ENCODE measurements around the gene SYNE3. TPM values are rescaled to one million over a fixed set of nuclear protein-coding genes. Genes with fewer than 3 reads are reported as not detected.

Gene SYNE3
- total and polyA plus RNA-seq, 2 of the 8 experiments (the other 6 are each of a cell fraction or from before 2014, with no cell fraction given): under 0.01 TPM; not detected in 1

- peaks cover 0 to 9% (median 3%) of the 10 kb centered on the region in 4 experiments; a peak in 4 of 7 replicates for H3K4me1 ChIP-seq (replicated peaks in 1 of 4; ENCODE audit: control insufficient read depth in 3 of 4, insufficient read depth in 4 of 4, low read length in 3 of 4)
- H3K79me2 ChIP-seq (ENCODE audit: control insufficient read depth in 1 of 2, insufficient read depth in 2 of 2, low read length in 2 of 2): peaks cover 17 to 50% of the 10 kb centered on the region in 2 experiments
- no peak overlapping the region for H3K4ac ChIP-seq (replicated peaks; ENCODE audit: insufficient read length, low read depth, low read length)
- H4K8ac ChIP-seq (ENCODE audit: extremely low read depth, insufficient read depth, low read length): no peak overlapping the region
- POLR2A ChIA-PET (ENCODE audit: partially characterized antibody): no interaction called here
- H2BK5ac ChIP-seq (ENCODE audit: low read depth, low read length): no peak overlapping the region
- no peak overlapping the region for H2BK120ac ChIP-seq (replicated peaks; ENCODE audit: low read depth, low read length)
- DNase-seq (ENCODE audit: low read depth in 1 of 2, low spot score in 2 of 2) (no peak), FAIRE-seq (no peak)
- H4K91ac ChIP-seq (replicated peaks; ENCODE audit: insufficient read length, low read length): no peak overlapping the region
- H2BK15ac ChIP-seq (ENCODE audit: low read length): no peak overlapping the region
- TF ChIP-seq HDAC6 (IDR thresholded peaks at IDR 0.05; ENCODE audit: low read depth, low read length) (no peak), MAFK (IDR thresholded peaks at IDR 0.05; ENCODE audit: low read depth, low read length) (no peak), KDM1A (IDR thresholded peaks at IDR 0.05; ENCODE audit: borderline replicate concordance, low read length) (no peak), ASH2L (IDR thresholded peaks at IDR 0.05; ENCODE audit: low read length) (no peak), PHF8 (conservative IDR thresholded peaks at IDR 0.05; ENCODE audit: low read depth, low read length) (no peak), JUN (IDR thresholded peaks at IDR 0.05; ENCODE audit: low read depth, low read length) (no peak), EGR1 (IDR thresholded peaks at IDR 0.05; ENCODE audit: borderline replicate concordance, low read depth, low read length) (no peak)
- TF ChIP-seq, protein P1, sequence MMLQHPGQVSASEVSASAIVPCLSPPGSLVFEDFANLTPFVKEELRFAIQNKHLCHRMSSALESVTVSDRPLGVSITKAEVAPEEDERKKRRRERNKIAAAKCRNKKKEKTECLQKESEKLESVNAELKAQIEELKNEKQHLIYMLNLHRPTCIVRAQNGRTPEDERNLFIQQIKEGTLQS (IDR thresholded peaks at IDR 0.05; ENCODE audit: insufficient read depth, low read depth, low read length): no peak
- H4K20me1 ChIP-seq (replicated peaks in 1 of 2; ENCODE audit: control insufficient read depth in 1 of 2, insufficient read depth in 2 of 2, low read length in 2 of 2): peaks cover 15 to 16% of the 10 kb centered on the region in 2 experiments
- H2BK20ac ChIP-seq (ENCODE audit: low read length): no peak overlapping the region
- no peak overlapping the region for H2AFZ ChIP-seq (ENCODE audit: low read length)
- 97% methylated on average over 7 of the region's 7 CpGs; no CpG with 5 or more reads in 1 of the 2 experiments for WGBS, 2 experiments (ENCODE audit: extremely low coverage in 1 of 2, insufficient coverage in 1 of 2, insufficient read length in 1 of 2, insufficient replicate concordance in 2 of 2, low coverage in 1 of 2, low lambda C conversion rate in 2 of 2, missing lambda C conversion rate in 1 of 2)
- CTCF ChIA-PET (ENCODE audit: partially characterized antibody): interaction anchor here (0.7 to 4.1 kb wide), 6 partner anchors 27 to 94 kb away, joined by 3 to 44 read pairs (median 3); no protein-coding TSS in a partner anchor
- H3K9ac ChIP-seq (replicated peaks in 1 of 4; ENCODE audit: extremely low read depth in 1 of 4, low read depth in 3 of 4, low read length in 3 of 4): no peak overlapping the region
- no peak overlapping the region for H4K5ac ChIP-seq (ENCODE audit: insufficient read length, low read depth, low read length)
- H3K27ac ChIP-seq (ENCODE audit: low read depth, low read length): no peak overlapping the region
- no peak overlapping the region for H3K56ac ChIP-seq (replicated peaks; ENCODE audit: insufficient read length, low read depth, low read length)
- H2AK5ac ChIP-seq (ENCODE audit: low read depth, low read length): no peak overlapping the region
- H3K79me1 ChIP-seq (ENCODE audit: low read depth, low read length): peaks cover 6% of the 10 kb centered on the region
- no peak overlapping the region for H3K4me3 ChIP-seq (ENCODE audit: extremely low read depth in 1 of 4, insufficient read depth in 2 of 4, low read depth in 3 of 4, low read length in 4 of 4)
- no peak overlapping the region for H3K4me2 ChIP-seq (ENCODE audit: insufficient read depth in 1 of 2, low read depth in 2 of 2, low read length in 2 of 2)
- H3K36me3 ChIP-seq (ENCODE audit: control insufficient read depth in 2 of 4, insufficient read depth in 4 of 4, low read length in 3 of 4): peaks cover 0 to 12% (median 2%) of the 10 kb centered on the region in 4 experiments; a peak in 2 of 8 replicates
- no peak overlapping the region for H2BK12ac ChIP-seq (ENCODE audit: low read depth, low read length)
- peaks cover 7% of the 10 kb centered on the region; the same call in 1 of the 2 replicates for H3K23me2 ChIP-seq (ENCODE audit: low read depth, low read length)
- H3K9me3 ChIP-seq (ENCODE audit: insufficient read depth in 2 of 2, low read depth in 1 of 2, low read length in 1 of 2): no peaks in the 10 kb centered on the region
- no peak overlapping the region for H3K14ac ChIP-seq (ENCODE audit: insufficient read length)
- H3K27me3 ChIP-seq (replicated peaks in 1 of 4; ENCODE audit: control insufficient read depth in 3 of 4, extremely low read depth in 1 of 4, insufficient read depth in 3 of 4, low read length in 3 of 4): no peaks in the 10 kb centered on the region
- no peak overlapping the region for H3K18ac ChIP-seq (ENCODE audit: extremely low read depth, low read length)
- no peak overlapping the region for H3K23ac ChIP-seq (ENCODE audit: insufficient read length)
Observed at GRCh38 chr14:95529216-95529615, 12.8 kb upstream of the SYNE3 start.

All from H1 (cell line).